Dedifferentiated amniotic fluid mesenchymal stem cell (primary cell): ENCODE results near the gene CERS2.

ENCODE experiments used
- DNase-seq: peaks from one replicate; pipeline ENCODE4 v3.0.0-alpha.2; 2016; ENCODE audit errors: extremely low spot score

The CERS2 gene

GRCh38 chr1:150974580-150975478, at the start of gene CERS2:
Gene CERS2, minus strand, starts transcription at chr1:150974835. Its CDS starts 5,745 bp downstream, at chr1:150969090.
- DNase-seq: peak; percentile 76

- no peak for DNase-seq
Observed at GRCh38 chr1:151013518-151013917, 38.9 kb upstream of the CERS2 start.

GRCh38 chr1:151012684-151013471, 38.2 kb upstream of the CERS2 start:
- no peak for DNase-seq

GRCh38 chr1:151011154-151011850, 36.7 kb upstream of the CERS2 start:
- no peak for DNase-seq

GRCh38 chr1:151010346-151010726, 35.7 kb upstream of the CERS2 start:
- DNase-seq: no peak

GRCh38 chr1:151009674-151010345, 35.2 kb upstream of the CERS2 start:
- no peak for DNase-seq

GRCh38 chr1:151009206-151009587, 34.6 kb upstream of the CERS2 start:
- no peak for DNase-seq

- DNase-seq: peak; percentile 98
Observed at GRCh38 chr1:151008244-151009205, 33.9 kb upstream of the CERS2 start, which contains the start of gene PRUNE1. Gene PRUNE1, plus strand, starts transcription at chr1:151008449. Its CDS starts 184 bp downstream, at chr1:151008633.

- DNase-seq: no peak
Observed at GRCh38 chr1:151007853-151008243, 33.2 kb upstream of the CERS2 start.

GRCh38 chr1:151006327-151007052, 31.9 kb upstream of the CERS2 start, which contains the start of gene MINDY1:
Gene MINDY1, minus strand, starts transcription at chr1:151006902. Its CDS starts 4,285 bp downstream, at chr1:151002617.
- DNase-seq: peak; percentile 90

GRCh38 chr1:151005729-151006319, 31.2 kb upstream of the CERS2 start:
- no peak for DNase-seq

- no peak for DNase-seq
Observed at GRCh38 chr1:151003180-151003579, 28.5 kb upstream of the CERS2 start.

GRCh38 chr1:151002611-151003010, 28.0 kb upstream of the CERS2 start:
- DNase-seq: no peak

GRCh38 chr1:151002051-151002450, 27.4 kb upstream of the CERS2 start:
- DNase-seq: no peak

- DNase-seq: no peak
Observed at GRCh38 chr1:151001602-151002001, 27.0 kb upstream of the CERS2 start.

- DNase-seq: no peak
Observed at GRCh38 chr1:151000408-151000807, 25.8 kb upstream of the CERS2 start.

GRCh38 chr1:150999926-151000325, 25.3 kb upstream of the CERS2 start:
- DNase-seq: no peak

- no peak for DNase-seq
Observed at GRCh38 chr1:150999051-150999674, 24.5 kb upstream of the CERS2 start.

GRCh38 chr1:150997949-150998348, 23.3 kb upstream of the CERS2 start:
- DNase-seq: no peak
